ENCODE results near the gene PALMD. TPM values are rescaled to one million over a fixed set of nuclear protein-coding genes. Genes with fewer than 3 reads are reported as not detected.

Gene PALMD
- total and polyA plus RNA-seq, 12 donors: 81.2 to 194 (median 121) TPM

DNA sequence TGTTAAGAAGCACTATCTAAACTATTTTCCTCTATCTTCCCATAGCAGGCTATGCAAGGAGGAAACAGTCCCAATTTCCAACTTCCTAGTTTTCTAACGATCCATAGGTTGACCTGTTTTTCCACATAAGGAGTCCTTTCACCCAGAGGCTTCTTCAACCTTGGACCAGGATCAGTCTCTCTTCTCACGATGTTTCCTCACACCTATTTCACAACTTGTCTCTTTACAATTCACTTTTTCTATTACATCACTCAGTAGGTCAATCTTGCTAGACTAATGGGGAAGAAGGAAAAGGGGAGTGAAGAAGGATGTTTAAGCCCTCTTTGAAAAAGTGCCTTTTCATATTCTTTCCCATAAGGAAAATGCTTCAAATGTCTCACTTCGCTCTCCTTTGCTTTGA is 15.9 kb downstream of the PALMD start:
- Histone ChIP-seq H3K36me3 (peaks cover 0 to 34% (median 0%) of the 10 kb centered on the region in 9 donors), H3K27me3 (no peaks in the 10 kb centered on the region), H3K9me3 (no peaks in the 10 kb centered on the region), H3K4me1 (peaks cover 13 to 100% (median 89%) of the 10 kb centered on the region in 9 donors), H3K4me3 (peak overlapping the region in 1 of 10 donors; percentile 2), H3K27ac (peak overlapping the region; percentile 29 to 99 (median 80))
- DNase-seq (no peak), ATAC-seq (no peak)
- TF ChIP-seq, protein P1, sequence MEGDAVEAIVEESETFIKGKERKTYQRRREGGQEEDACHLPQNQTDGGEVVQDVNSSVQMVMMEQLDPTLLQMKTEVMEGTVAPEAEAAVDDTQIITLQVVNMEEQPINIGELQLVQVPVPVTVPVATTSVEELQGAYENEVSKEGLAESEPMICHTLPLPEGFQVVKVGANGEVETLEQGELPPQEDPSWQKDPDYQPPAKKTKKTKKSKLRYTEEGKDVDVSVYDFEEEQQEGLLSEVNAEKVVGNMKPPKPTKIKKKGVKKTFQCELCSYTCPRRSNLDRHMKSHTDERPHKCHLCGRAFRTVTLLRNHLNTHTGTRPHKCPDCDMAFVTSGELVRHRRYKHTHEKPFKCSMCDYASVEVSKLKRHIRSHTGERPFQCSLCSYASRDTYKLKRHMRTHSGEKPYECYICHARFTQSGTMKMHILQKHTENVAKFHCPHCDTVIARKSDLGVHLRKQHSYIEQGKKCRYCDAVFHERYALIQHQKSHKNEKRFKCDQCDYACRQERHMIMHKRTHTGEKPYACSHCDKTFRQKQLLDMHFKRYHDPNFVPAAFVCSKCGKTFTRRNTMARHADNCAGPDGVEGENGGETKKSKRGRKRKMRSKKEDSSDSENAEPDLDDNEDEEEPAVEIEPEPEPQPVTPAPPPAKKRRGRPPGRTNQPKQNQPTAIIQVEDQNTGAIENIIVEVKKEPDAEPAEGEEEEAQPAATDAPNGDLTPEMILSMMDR (IDR thresholded peaks at IDR 0.05): no peak
- intact Hi-C loops (cut with DNase I): no loop called here
- 45 to 69% methylated on average over 3 of the region's 3 CpGs for WGBS, 2 donors

DNA sequence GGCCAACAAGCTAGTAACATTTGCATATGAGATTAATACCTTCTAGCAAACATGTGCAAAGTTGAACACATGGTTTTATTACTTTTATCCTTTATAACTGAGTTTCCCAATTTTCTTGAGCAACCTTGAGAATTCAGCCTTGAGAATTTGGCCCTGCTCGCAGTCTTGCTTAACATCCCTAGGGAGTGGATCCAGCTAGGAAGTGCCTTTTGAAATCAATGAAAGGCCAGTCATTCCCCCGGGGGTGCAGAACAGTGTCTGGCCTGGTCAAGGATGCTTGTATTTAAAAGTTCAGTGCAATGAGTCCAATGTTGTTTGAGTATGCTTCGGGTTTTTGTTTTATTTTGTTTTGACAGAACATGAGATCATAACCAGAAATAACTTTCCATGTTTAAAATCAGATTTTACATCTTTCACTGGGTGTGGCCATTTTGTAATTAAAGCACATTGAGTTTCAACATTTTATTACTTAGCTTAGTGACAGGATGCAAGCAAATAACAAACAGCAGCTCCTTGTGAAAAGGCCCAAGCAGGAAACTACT is 16.7 kb downstream of the PALMD start:
- peak; percentile 79 to 92 (median 88) for ATAC-seq

DNA sequence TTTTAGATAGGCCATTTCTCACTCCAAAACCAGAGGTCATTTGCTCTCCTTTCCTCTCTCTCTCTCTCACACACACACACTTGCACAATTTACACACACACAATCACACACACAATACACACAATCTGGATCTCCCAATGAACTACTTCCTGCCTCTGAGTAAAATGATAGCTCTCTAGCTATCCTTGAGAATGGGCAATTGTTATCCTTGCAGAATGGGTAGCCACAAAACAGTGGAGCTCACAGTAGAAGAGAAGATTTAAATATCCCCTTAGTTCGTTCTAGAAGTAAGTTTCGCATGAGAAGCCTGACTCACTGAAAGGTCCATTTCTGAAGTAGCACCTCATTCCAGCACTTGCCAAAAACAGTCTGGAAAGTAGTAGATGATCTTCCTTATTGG is 17.6 kb downstream of the PALMD start:
- Histone ChIP-seq H3K4me3 (no peak overlapping the region), H3K27me3 (no peaks in the 10 kb centered on the region), H3K27ac (peak overlapping the region; percentile 8 to 99 (median 78)), H3K4me1 (peaks cover 9 to 100% (median 88%) of the 10 kb centered on the region in 9 donors), H3K36me3 (peaks cover 0 to 51% (median 14%) of the 10 kb centered on the region in 9 donors), H3K9me3 (no peaks in the 10 kb centered on the region)
- 83 to 95% methylated on average over 2 of the region's 2 CpGs for WGBS, 2 donors
- ATAC-seq: no peak
- TF ChIP-seq, protein P1 (IDR thresholded peaks at IDR 0.05): no peak
- DNase-seq: no peak
- intact Hi-C loops (cut with DNase I): no loop called here

More for the DNA sequence above, 16.7 kb downstream of the PALMD start:
- TF ChIP-seq, protein P1 (IDR thresholded peaks at IDR 0.05): no peak
- peak; percentile 65 to 83 for DNase-seq
- Histone ChIP-seq H3K27ac (peak overlapping the region; percentile 8 to 99 (median 80)), H3K4me1 (peaks cover 12 to 100% (median 88%) of the 10 kb centered on the region in 9 donors), H3K36me3 (peaks cover 0 to 42% (median 5%) of the 10 kb centered on the region in 9 donors), H3K27me3 (no peaks in the 10 kb centered on the region), H3K9me3 (no peaks in the 10 kb centered on the region), H3K4me3 (peak overlapping the region in 1 of 10 donors; percentile 2)
- 22 to 37% methylated on average over 3 of the region's 3 CpGs for WGBS, 2 donors
- intact Hi-C loops (cut with DNase I): no loop called here

DNA sequence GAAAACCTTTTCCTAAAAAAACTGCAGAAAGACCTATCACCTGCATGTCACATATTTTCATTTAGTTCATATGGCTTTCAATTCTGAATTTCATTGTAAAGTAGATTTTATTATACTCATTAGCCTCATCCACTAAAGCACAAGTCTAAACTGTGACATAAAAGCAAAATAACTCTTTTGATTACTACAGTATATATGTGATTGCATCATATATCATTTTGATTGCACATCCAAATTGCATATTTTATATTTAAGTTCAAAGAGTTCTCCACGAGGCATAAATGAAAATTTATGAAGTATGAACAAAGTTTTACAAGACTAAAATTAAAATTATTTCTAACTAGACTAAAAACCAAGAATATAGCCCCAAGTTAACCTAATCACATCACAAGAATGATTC is 19.3 kb downstream of the PALMD start:
- Histone ChIP-seq H3K36me3 (peaks cover 0 to 68% (median 19%) of the 10 kb centered on the region in 9 donors), H3K9me3 (no peaks in the 10 kb centered on the region), H3K4me3 (no peak overlapping the region), H3K27ac (peak overlapping the region in 5 of 10 donors; percentile 7 to 99 (median 75)), H3K27me3 (no peaks in the 10 kb centered on the region), H3K4me1 (peaks cover 9 to 98% (median 80%) of the 10 kb centered on the region in 9 donors)
- no peak for DNase-seq
- intact Hi-C loops (cut with DNase I): no loop called here
- ATAC-seq: no peak
- TF ChIP-seq, protein P1 (IDR thresholded peaks at IDR 0.05): no peak
- 95% methylated on average over 1 of the region's 1 CpG for whole genome bisulfite sequencing, 2 donors
